Adrenal gland (tissue), 12 donors: ENCODE data around the gene REXO5. TPM values are rescaled to one million over a fixed set of nuclear protein-coding genes. Genes with fewer than 3 reads are reported as not detected.

Experiments used
- DNase-seq, 7 donors: peaks; one replicate each; pipeline ENCODE4 v3.0.0-alpha.2; 2019 to 2020
- H3K27ac ChIP-seq, 5 donors: fragments of 200-600 bp; sonication (generic) in 4 of 5; 1 replicate in 3 of 5; 2 replicates in 2 of 5; pipeline versions ENCODE4 v1.5.1 to v1.8.0; 2016 to 2020; ENCODE audit warnings: mild to moderate bottlenecking in 1 of 5
- H3K27me3 ChIP-seq: fragments of 200-600 bp; 2 replicates; pipeline ENCODE4 v1.8.0; 2021
- H3K36me3 ChIP-seq, 2 donors: fragments of 200-600 bp; replicated peaks in 1 of 2; 1 replicate in 1 of 2; 2 replicates in 1 of 2; pipeline versions ENCODE4 v1.5.1 to v1.8.0; 2018 to 2022
- H3K4me1 ChIP-seq, 2 donors: fragments of 200-600 bp; replicated peaks in 1 of 2; 1 replicate in 1 of 2; 2 replicates in 1 of 2; pipeline versions ENCODE4 v1.5.1 to v1.8.0; 2018 to 2021
- H3K4me3 ChIP-seq, 4 donors: fragments of 200-600 bp; sonication (generic) in 3 of 4; one replicate each; pipeline ENCODE4 v1.5.1; 2016 to 2018
- H3K9me3 ChIP-seq, 3 donors: fragments of 200-600 bp; sonication (generic) in 1 of 3; replicated peaks in 1 of 3; 1 replicate in 2 of 3; 2 replicates in 1 of 3; pipeline versions ENCODE4 v1.5.1 to v1.8.0; 2016 to 2021
- CTCF ChIP-seq, 6 experiments: fragments of 450-650 bp in 4 of 6; fragments of 200-600 bp in 2 of 6; sonication (generic) in 1 of 6; IDR thresholded peaks; 1 replicate in 5 of 6; 2 replicates in 1 of 6; pipeline versions ENCODE4 v1.5.1 to v1.8.0; 2016 to 2021; ENCODE audit warnings: antibody characterized with exemption in 6 of 6, mild to moderate bottlenecking in 2 of 6, moderate library complexity in 1 of 6
- POLR2A ChIP-seq, 2 donors: fragments of 450-650 bp; IDR thresholded peaks; one replicate each; pipeline ENCODE4 v1.6.1; 2017; ENCODE audit warnings: antibody characterized with exemption in 2 of 2, mild to moderate bottlenecking in 2 of 2, moderate library complexity in 1 of 2
- WGBS, 4 donors: extraction: QIAGEN DNeasy Blood & Tissue Kit in 2 of 4; methylation state at CpG; one replicate each; pipeline versions ENCODE4 v1.1.5 to v1.1.7; 2013 to 2017; 5-methylcytosine and 5-hydroxymethylcytosine counted together
- intact Hi-C, 2 donors: fragments of 100-400 bp; cut with DNase I; formaldehyde crosslinking; loops; one replicate each; pipeline versions ENCODE4 v1.14.1 to v1.15.0; 2022 to 2023
- polyA plus RNA-seq, 3 donors: library from polyadenylated mRNA; stranded (reverse); fragments of 200-250 nt in 2 of 3; fragments of 350-450 nt in 1 of 3; fragmentation: Illumina TruSeq in 1 of 3; extraction: RNeasy Lipid Tissue Mini Kit (QIAGEN cat#74804) in 1 of 3; gene quantifications; one replicate each; pipeline ENCODE4 v1.2.3, GENCODE V29; 2013 to 2014
- total RNA-seq, 9 donors: library from RNA; depleted of rRNA in 4 of 9; stranded (reverse); fragments of >200 nt in 4 of 9; fragments of 120-200 nt in 1 of 9; fragmentation: NEBNext Ultra II Directional in 1 of 9; extraction: Animal tissue kit (Norgen Biotek cat#: 25700) in 1 of 9; gene quantifications; one replicate each; pipeline versions ENCODE4 v1.1.0 to v1.2.4, GENCODE V29; 2013 to 2023
- donor health status: healthy with polysubstance abuse.
- donor health status: Bipolar disorder and iron deficiency.
- donor health status: DM: yes; HTN: yes; CAD: no.
- donor health status: DM: no; HTN: no; CAD: no.
- donor health status: DM: no; HTN: no; CAD: no.
- donor health status: DM: yes; HTN: yes; CAD: no.

REXO5 gene
- total and polyA plus RNA-seq, 12 donors, result 0.78 to 10.1 (median 3.5) TPM

DNA sequence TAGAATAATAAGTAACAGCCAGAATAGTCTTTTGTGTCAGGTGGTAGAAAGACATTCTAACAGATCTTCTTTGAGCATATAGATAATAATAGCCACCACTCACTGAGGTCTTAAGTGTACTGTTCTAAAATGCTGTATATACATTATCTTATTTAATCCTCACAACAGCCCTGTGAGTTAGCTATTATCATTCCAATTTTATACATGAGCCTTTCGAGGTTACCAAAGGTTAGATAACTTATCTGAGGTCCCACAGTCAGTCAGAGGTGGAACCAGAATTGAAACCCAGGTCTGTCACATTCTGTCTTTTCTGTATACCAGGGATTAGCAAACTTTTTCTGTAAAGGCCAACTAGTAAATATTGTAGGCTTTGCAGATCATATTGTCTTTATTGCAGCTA, 23.2 kb downstream of the REXO5 start:
- Histone ChIP-seq H3K27me3 (no peaks in the 10 kb centered on the region), H3K4me1 (no peaks in the 10 kb centered on the region), H3K4me3 (no peak overlapping the region), H3K36me3 (no peaks in the 10 kb centered on the region), H3K27ac (no peak overlapping the region), H3K9me3 (no peaks in the 10 kb centered on the region)
- DNase-seq, result no peak
- TF ChIP-seq CTCF (IDR thresholded peaks at IDR 0.05), result no peak
- TF ChIP-seq POLR2A (IDR thresholded peaks at IDR 0.05), result no peak
- intact Hi-C loops, result no loop called here
- WGBS, 4 donors, result 94 to 99% (median 97%) methylated on average over 1 of the region's 1 CpG

DNA sequence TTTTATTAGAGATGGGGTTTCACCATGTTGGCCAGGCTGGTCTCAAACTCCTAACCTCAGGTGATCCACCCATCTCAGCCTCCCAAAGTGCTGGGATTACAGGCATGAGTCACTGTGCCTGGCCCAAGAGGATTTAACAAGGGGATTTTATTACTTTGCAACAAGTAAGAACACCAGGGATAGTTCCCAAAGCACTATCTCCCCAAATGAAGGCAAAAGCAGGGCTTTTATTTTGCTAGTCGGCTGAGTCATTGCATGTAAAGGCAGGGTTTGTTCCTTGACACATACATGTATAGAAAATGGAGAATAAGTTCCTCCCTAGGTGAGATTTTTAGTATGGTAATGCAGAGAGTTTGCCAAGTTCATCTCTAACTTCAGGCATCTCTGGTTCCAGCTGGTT, 24.0 kb downstream of the REXO5 start:
- Histone ChIP-seq H3K4me3 (no peak overlapping the region), H3K36me3 (no peaks in the 10 kb centered on the region), H3K27ac (no peak overlapping the region), H3K9me3 (no peaks in the 10 kb centered on the region), H3K27me3 (no peaks in the 10 kb centered on the region), H3K4me1 (no peaks in the 10 kb centered on the region)
- 94 to 100% (median 98%) methylated on average over 1 of the region's 1 CpG for WGBS, 4 donors
- no peak for DNase-seq
- no peak for TF ChIP-seq CTCF (IDR thresholded peaks at IDR 0.05)
- intact Hi-C loops, result no loop called here

GRCh38 chr16:20833086-20833485, 26.8 kb downstream of the REXO5 start:
- intact Hi-C loops, result no loop called here
- Histone ChIP-seq H3K36me3 (no peaks in the 10 kb centered on the region), H3K4me1 (no peaks in the 10 kb centered on the region)

GRCh38 chr16:20838240-20838639, 31.9 kb downstream of the REXO5 start:
- intact Hi-C loops, result no loop called here
- Histone ChIP-seq H3K36me3 (no peaks in the 10 kb centered on the region), H3K27ac (no peak overlapping the region), H3K9me3 (no peaks in the 10 kb centered on the region), H3K4me3 (no peak overlapping the region), H3K4me1 (no peaks in the 10 kb centered on the region), H3K27me3 (no peaks in the 10 kb centered on the region)
- 61 to 87% (median 73%) methylated on average over 1 of the region's 1 CpG for WGBS, 4 donors
- no peak for TF ChIP-seq POLR2A (IDR thresholded peaks at IDR 0.05)
- TF ChIP-seq CTCF (IDR thresholded peaks at IDR 0.05), result no peak
- no peak for DNase-seq

More at GRCh38 chr16:20833086-20833485, 26.8 kb downstream of the REXO5 start:
- 84 to 97% (median 89%) methylated on average over 2 of the region's 2 CpGs for WGBS, 4 donors
- H3K9me3 ChIP-seq, result no peaks in the 10 kb centered on the region
- H3K27ac ChIP-seq, result no peak overlapping the region
- no peak overlapping the region for H3K4me3 ChIP-seq
- no peaks in the 10 kb centered on the region for H3K27me3 ChIP-seq
- TF ChIP-seq CTCF (IDR thresholded peaks at IDR 0.05) (no peak), POLR2A (IDR thresholded peaks at IDR 0.05) (no peak)
- no peak for DNase-seq
